Measurements from ENCODE around the gene FNBP1.
"Not testable (repeated sequence)": the region's sequence is repeated elsewhere in the genome, so short reads cannot be mapped to it uniquely, and the experiment has no call there.

FNBP1 gene

GRCh38 chr9:129962889-129963703 is 79.9 kb downstream of the FNBP1 start:
- in situ Hi-C loops (cut with MboI; ENCODE audit: low sequenced_read_pairs), result no loop called here

GRCh38 chr9:129962451-129962864 is 80.5 kb downstream of the FNBP1 start:
- in situ Hi-C loops (cut with MboI; ENCODE audit: low sequenced_read_pairs), result no loop called here

- in situ Hi-C loops (cut with MboI; ENCODE audit: low sequenced_read_pairs), result no loop called here
Measured at GRCh38 chr9:129958796-129959195, 84.2 kb downstream of the FNBP1 start.

GRCh38 chr9:129954868-129955550 is 88.0 kb downstream of the FNBP1 start:
- in situ Hi-C loops (cut with MboI; ENCODE audit: low sequenced_read_pairs), result no loop called here

GRCh38 chr9:129953736-129954135 is 89.3 kb downstream of the FNBP1 start:
- in situ Hi-C loops (cut with MboI; ENCODE audit: low sequenced_read_pairs), result no loop called here

- in situ Hi-C loops (cut with MboI; ENCODE audit: low sequenced_read_pairs), result no loop called here
Measured at GRCh38 chr9:129952337-129952736, 90.7 kb downstream of the FNBP1 start.

- in situ Hi-C loops (cut with MboI; ENCODE audit: low sequenced_read_pairs), result no loop called here
Measured at GRCh38 chr9:129949821-129950220, 93.2 kb downstream of the FNBP1 start.

- in situ Hi-C loops (cut with MboI; ENCODE audit: low sequenced_read_pairs), result not testable (repeated sequence)
Measured at GRCh38 chr9:129948626-129949025, 94.4 kb downstream of the FNBP1 start.

- in situ Hi-C loops (cut with MboI; ENCODE audit: low sequenced_read_pairs), result no loop called here
Measured at GRCh38 chr9:129946246-129946995, 96.6 kb downstream of the FNBP1 start.

GRCh38 chr9:129945314-129945713 is 97.7 kb downstream of the FNBP1 start:
- in situ Hi-C loops (cut with MboI; ENCODE audit: low sequenced_read_pairs), result no loop called here

- in situ Hi-C loops (cut with MboI; ENCODE audit: low sequenced_read_pairs), result no loop called here
Measured at GRCh38 chr9:129944506-129945116, 98.4 kb downstream of the FNBP1 start.

- in situ Hi-C loops (cut with MboI; ENCODE audit: low sequenced_read_pairs), result no loop called here
Measured at GRCh38 chr9:129939431-129939830, 103.6 kb downstream of the FNBP1 start.

GRCh38 chr9:129938291-129938979 is 104.6 kb downstream of the FNBP1 start:
- in situ Hi-C loops (cut with MboI; ENCODE audit: low sequenced_read_pairs), result no loop called here

- in situ Hi-C loops (cut with MboI; ENCODE audit: low sequenced_read_pairs), result not testable (repeated sequence)
Measured at GRCh38 chr9:129937879-129938278, 105.1 kb downstream of the FNBP1 start.

GRCh38 chr9:129936222-129936621 is 106.8 kb downstream of the FNBP1 start:
- in situ Hi-C loops (cut with MboI; ENCODE audit: low sequenced_read_pairs), result no loop called here

GRCh38 chr9:129934780-129935179 is 108.2 kb downstream of the FNBP1 start:
- in situ Hi-C loops (cut with MboI; ENCODE audit: low sequenced_read_pairs), result no loop called here

- in situ Hi-C loops (cut with MboI; ENCODE audit: low sequenced_read_pairs), result no loop called here
Measured at GRCh38 chr9:129934041-129934591, 108.9 kb downstream of the FNBP1 start.

GRCh38 chr9:129933185-129934040 is 109.6 kb downstream of the FNBP1 start:
- in situ Hi-C loops (cut with MboI; ENCODE audit: low sequenced_read_pairs), result no loop called here
